Motor neuron (in vitro differentiated cells): ENCODE measurements around the gene PDGFA. TPM values are rescaled to one million over a fixed set of nuclear protein-coding genes. Genes with fewer than 3 reads are reported as not detected.

Experiments used
- ATAC-seq, 8 experiments: fragments of 200-7000 bp; cut with Tn5 transposase; replicated peaks in 6 of 8; 2 replicates each; pipeline ENCODE4 v1.8.0; 2021; ENCODE audit warnings: mild to moderate bottlenecking in 8 of 8, moderate library complexity in 8 of 8
- H3K27ac ChIP-seq, 2 donors: fragments of 250-450 bp; sonication (Bioruptor Pico); 2 replicates each; pipeline ENCODE4 v1.9.0; 2021; ENCODE audit warnings: antibody characterized with exemption in 2 of 2, mild to moderate bottlenecking in 2 of 2, moderate library complexity in 1 of 2
- H3K4me1 ChIP-seq, 2 donors: fragments of 250-450 bp; sonication (Bioruptor Pico); replicated peaks in 1 of 2; 2 replicates each; pipeline ENCODE4 v1.6.1; 2021; ENCODE audit warnings: antibody characterized with exemption in 2 of 2, mild to moderate bottlenecking in 2 of 2, moderate library complexity in 1 of 2
- H3K4me3 ChIP-seq, 5 donors: fragments of 250-450 bp; sonication (Bioruptor Pico); 2 replicates each; pipeline ENCODE4 v1.9.0; 2021; ENCODE audit warnings: antibody characterized with exemption in 5 of 5, mild to moderate bottlenecking in 5 of 5, moderate library complexity in 4 of 5
- whole genome bisulfite sequencing, 10 experiments: fragments of 450-650 bp; shearing (Covaris generic); methylation state at CpG; one replicate each; pipeline ENCODE4 v1.0.0; 2022; 5-methylcytosine and 5-hydroxymethylcytosine counted together
- in situ Hi-C, 9 experiments: fragments of 400-800 bp; cut with MboI; loops; one replicate each; pipeline ENCODE4 v1.15.0; 2021; ENCODE audit warnings: low sequenced_read_pairs in 9 of 9, low pct_unique_long_range_greater_than_20kb in 2 of 9; ENCODE audit not compliant: unreplicated experiment in 9 of 9
- total RNA-seq, 8 experiments: library from RNA; unstranded; fragments of 300-600 nt; gene quantifications; 2 replicates each; pipeline versions ENCODE4 v1.2.3 to v1.2.4, GENCODE V29; 2022

Gene PDGFA
- total RNA-seq, 8 experiments from 2014 or later, result 0.87 to 25.1 (median 1.9) TPM

DNA sequence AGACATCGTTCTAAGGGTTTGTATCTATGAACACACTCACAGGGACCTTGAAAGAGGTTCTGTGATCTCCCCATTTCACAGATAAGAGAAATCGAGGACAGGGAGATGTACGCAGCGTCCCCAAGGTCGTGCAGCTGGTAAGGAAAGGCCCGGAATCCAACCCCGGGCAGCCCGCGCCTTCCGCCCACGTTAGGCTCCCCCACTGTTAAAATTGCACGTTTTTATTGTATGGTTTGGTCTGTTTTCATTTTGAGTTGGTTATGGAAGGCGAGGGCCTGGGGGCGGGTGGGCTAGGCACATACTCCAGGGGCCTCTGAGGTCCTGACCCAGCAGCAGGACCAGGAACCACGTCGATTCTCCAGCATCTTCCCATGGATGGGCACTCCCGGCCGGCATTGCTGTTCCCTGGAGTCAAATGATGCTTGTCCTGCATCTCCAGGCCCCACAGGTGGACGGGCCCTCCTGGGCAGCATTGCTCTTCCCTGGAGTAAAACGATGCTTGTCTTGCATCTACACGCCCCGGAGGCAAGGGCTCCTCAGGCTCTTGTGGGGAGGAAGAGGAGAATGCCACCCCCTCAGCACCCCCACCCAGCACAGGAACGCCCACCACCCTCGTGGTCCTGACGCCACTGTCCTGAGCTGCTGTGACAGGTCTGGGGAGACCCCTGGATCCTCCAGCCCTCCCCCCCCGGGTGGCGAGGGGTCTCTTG, 65.9 kb downstream of the PDGFA start:
- no peak for ATAC-seq
- in situ Hi-C loops, result no loop called here

DNA sequence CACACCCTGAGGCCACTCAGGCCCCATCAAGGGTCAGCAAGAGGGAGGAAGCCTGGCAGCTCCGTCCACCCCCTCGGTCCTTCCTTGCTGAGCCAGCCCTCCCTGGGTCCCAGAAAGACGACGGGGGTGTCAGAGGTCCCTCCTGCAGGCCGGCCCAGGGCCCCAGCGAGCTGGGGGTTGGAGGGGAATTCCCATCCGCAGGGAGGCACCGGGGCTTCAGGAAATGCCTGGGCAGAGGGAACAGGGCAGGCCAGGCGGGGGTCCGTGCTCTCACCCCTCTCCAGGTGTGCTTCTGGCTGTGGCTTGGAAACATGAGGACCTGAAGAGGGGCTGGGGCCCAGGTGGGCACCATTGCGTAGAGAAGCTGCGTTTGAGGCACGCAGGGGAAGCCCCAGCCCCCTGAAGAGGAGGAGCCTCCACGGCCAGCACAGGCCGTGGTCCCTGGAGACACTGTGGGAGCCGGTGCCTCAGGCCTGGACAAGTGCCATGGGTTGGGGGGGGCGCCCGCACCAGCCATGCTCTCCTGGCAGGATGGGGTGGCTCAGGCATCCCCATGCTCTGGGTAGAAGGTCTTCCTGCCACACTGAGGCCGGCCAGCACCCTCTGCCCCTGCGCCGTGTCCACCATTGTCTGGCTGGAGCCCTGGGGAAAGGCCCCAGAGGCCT, 66.7 kb downstream of the PDGFA start:
- WGBS, 10 experiments, result 90% methylated on average over 2 of the region's 21 CpGs; no CpG with 5 or more reads in 9 of the 10 experiments
- no peak overlapping the region for H3K27ac ChIP-seq
- H3K4me3 ChIP-seq, result no peak overlapping the region
- no peak for ATAC-seq
- in situ Hi-C loops, result no loop called here
- peaks cover 0 to 27% of the 10 kb centered on the region in 2 donors for H3K4me1 ChIP-seq

More for the DNA sequence above, 65.9 kb downstream of the PDGFA start:
- Histone ChIP-seq H3K4me3 (no peak overlapping the region), H3K4me1 (peaks cover 0 to 28% of the 10 kb centered on the region in 2 donors), H3K27ac (no peak overlapping the region)
- WGBS, 10 experiments, result 60 to 100% (median 83%) methylated on average over 1 to 9 of the region's 27 CpGs; no CpG with 5 or more reads in 5 of the 10 experiments

DNA sequence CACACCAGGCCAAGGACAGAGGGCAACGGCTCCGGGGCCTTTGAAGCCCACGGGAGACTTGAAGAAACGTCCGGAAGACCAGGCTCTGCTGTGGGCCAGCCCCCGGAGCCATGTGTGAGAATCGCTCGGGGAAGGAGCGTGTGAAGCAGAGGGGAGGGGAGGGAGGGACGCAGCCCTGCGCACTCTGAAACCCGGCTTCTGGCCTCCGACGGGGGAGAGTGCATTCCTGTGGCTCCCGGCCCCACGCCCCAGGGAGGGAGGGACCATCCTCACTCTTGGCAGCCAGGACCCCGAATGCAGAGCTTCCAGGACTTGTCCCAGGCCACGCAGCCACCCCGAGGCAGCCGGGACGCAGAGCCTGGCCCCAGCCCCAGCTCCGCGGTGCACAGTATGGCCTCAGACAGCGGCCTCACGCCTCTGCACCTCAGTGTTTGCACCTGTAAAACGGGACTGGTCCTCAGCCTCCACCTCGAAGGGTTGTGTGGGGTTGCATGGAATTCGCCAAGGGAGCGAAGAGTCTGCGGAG, 67.4 kb downstream of the PDGFA start:
- H3K4me1 ChIP-seq, result peaks cover 0 to 24% of the 10 kb centered on the region in 2 donors
- in situ Hi-C loops, result no loop called here
- no CpG with 5 or more reads among the region's 30 CpGs for WGBS, 10 experiments
- no peak overlapping the region for H3K4me3 ChIP-seq
- no peak overlapping the region for H3K27ac ChIP-seq
- peak; percentile 25 to 95 (median 54) for ATAC-seq

DNA sequence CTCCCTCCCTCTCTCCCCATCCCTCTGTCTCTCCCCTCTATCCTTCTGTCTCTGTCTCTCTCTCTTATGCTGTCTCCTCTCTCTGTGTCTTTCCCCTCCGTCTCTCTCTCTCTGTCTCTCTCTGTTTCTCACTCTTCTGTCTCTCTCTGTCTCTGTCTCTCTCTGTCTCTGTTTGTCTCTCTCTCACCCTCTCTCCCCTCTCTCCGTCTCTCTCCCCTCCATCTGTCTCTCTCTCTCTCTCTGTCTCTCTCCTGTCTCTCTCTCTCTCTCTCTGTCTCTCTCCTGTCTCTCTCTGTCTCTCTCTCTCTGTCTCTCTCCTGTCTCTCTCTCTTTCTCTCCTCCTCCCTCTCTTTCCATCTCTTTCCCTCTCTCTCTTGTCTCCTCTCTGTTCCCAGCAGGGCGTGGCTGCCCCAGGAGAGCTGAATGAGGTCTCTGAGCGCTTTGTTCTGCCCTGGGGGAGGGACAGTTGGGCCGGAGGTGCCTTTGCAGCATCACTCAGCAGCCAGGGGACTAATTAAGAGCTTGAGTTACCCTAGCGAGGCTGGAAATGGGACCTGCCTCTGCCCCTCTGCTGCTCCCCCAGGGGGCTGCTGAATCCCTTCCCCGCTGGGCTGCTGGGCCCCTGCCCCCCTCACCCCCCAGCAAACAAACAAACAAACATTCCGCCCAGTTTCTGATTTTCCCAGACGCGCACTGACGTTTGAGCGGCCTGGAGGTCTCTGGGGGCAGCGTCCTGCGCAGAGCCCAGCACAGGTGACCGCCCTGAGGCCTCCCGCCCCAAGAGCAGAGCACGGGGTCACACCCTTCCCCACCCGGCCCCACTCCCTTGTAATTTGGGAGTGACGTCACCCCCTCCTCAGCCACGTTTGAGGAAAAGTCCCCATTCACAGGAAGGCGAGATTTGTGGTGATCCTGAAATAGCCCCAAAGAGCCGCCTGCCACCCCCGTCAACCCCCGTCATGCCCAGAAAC, 68.1 kb downstream of the PDGFA start:
- in situ Hi-C loops, result no loop called here
- Histone ChIP-seq H3K4me1 (peaks cover 0 to 24% of the 10 kb centered on the region in 2 donors), H3K27ac (no peak overlapping the region), H3K4me3 (no peak overlapping the region)
- ATAC-seq, result peak in 2 of 8 experiments; percentile 23 to 29
- 33 to 87% (median 60%) methylated on average over 1 to 6 of the region's 24 CpGs; no CpG with 5 or more reads in 3 of the 10 experiments for WGBS, 10 experiments

DNA sequence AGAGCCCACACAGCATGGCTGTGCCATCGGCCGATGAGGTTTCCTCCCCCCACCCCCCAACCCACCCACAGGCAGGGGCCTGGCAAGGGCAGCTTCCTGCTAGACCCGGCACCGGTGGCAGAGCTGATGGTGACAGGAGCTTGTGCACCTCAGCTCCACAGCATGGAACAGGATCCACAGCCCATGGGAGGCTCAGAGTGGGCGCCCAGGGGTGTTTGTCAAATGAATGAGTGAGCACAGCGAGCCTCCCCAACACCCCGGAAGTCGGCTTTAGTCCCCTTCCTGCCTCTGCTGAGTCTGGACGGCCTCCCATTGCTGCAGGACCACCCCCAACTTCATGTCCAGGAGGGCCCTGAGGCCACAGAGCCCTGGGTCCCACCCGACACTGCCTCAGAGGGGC, 68.9 kb downstream of the PDGFA start:
- no peak for ATAC-seq
- H3K4me3 ChIP-seq, result no peak overlapping the region
- H3K27ac ChIP-seq, result no peak overlapping the region
- WGBS, 10 experiments, result 90% methylated on average over 2 of the region's 10 CpGs; no CpG with 5 or more reads in 9 of the 10 experiments
- in situ Hi-C loops, result no loop called here
- H3K4me1 ChIP-seq, result peaks cover 0 to 24% of the 10 kb centered on the region in 2 donors

DNA sequence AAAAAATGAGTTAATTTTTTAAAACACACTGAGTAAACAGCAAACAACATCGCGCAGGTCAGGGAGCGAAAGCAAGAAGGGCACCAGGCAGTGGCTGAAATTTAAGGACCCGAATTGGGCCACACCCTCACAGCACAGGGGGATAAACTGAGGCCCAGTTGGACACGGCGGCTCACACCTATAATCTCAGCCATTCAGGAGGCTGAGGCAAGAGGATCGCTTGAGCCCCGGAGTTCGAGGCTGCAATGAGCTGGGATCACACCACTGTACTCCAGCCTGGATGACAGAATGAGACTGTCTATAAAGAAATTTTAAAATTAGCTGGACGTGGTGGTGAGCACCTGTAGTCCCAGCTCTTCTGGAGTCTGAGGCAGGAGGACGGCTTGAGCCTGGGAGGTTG, 69.6 kb downstream of the PDGFA start:
- no peak overlapping the region for H3K27ac ChIP-seq
- 0 to 97% (median 84%) methylated on average over 1 to 9 of the region's 11 CpGs; no CpG with 5 or more reads in 2 of the 10 experiments for WGBS, 10 experiments
- peaks cover 0 to 20% of the 10 kb centered on the region in 2 donors for H3K4me1 ChIP-seq
- no peak overlapping the region for H3K4me3 ChIP-seq
- in situ Hi-C loops, result no loop called here
- no peak for ATAC-seq

DNA sequence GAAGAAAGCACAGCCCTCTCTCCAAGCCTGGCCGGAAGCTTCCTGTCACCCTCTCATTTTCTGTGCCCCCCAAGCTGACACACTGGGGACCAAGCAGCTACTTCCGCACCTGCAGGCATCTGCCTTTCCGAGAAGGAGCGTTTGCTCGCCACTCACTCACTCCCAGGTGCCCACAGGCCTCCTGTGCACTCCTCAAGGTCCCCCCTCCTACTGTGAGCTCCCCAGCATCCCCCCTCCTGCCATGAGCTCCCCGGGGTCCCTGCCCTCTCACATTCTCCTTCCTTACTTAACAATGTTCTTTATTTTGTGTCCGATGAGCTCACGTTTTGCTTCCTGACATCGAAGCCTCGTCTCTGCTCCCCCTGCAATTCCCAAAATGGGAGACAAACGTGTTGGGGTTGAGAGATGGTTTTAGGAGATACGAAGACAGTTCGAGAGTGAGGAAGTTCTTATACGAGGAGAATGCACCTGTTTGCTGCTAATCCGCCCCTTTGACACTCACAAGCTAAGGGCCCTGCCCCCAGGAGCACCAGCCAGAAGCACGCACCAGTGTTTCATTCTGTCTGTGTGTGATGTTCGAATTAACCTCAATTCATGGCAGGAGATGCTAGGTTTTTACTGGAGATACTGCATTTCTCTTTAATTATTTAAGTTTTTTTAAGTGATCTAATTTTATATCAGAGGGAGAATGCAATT, 70.2 kb downstream of the PDGFA start:
- ATAC-seq, result no peak
- no peak overlapping the region for H3K4me3 ChIP-seq
- in situ Hi-C loops, result no loop called here
- H3K4me1 ChIP-seq, result peaks cover 0 to 19% of the 10 kb centered on the region in 2 donors
- WGBS, 10 experiments, result 38 to 80% (median 71%) methylated on average over 1 to 7 of the region's 17 CpGs; no CpG with 5 or more reads in 2 of the 10 experiments
- no peak overlapping the region for H3K27ac ChIP-seq

DNA sequence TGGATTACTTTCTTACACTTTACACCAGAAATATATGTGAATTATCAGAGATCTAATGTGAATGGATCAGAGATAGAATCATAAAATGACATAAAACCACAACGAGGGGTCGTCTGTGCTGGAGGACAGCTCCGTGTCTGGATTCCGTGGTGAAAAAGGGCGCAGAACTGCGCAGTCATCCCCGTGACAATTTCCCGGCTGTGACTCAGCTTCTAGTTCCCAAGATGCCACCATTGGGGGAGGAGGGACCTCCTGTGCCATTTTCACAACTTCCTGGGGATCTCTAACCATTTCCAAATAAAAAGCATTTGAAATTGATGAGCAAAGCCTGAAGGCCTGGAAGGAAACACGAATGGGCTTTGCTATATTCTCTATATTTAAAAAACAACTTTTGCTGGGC, 72.1 kb downstream of the PDGFA start:
- 48 to 94% (median 86%) methylated on average over 3 to 9 of the region's 9 CpGs; no CpG with 5 or more reads in 1 of the 10 experiments for WGBS, 10 experiments
- ATAC-seq, result no peak

More for the DNA sequence above, 72.1 kb downstream of the PDGFA start:
- Histone ChIP-seq H3K4me1 (peaks cover 0 to 15% of the 10 kb centered on the region in 2 donors), H3K4me3 (no peak overlapping the region), H3K27ac (no peak overlapping the region)
- in situ Hi-C loops, result no loop called here

Other genes starting within 250 kb of the PDGFA start
- not detected for gene FOXL3, start 229.7 kb downstream of the PDGFA start, total RNA-seq
- 10 to 100 TPM in 5 of 8 experiments, 1 to 10 TPM in 3; 6.7 to 45.1 (median 14.5) TPM for gene DNAAF5, start 206.9 kb upstream of the PDGFA start, total RNA-seq
- 10 to 100 TPM; 14.3 to 42.2 (median 19.0) TPM for gene PRKAR1B, start 207.4 kb upstream of the PDGFA start, total RNA-seq